ENCODE results near the gene CRTAP.

CRTAP gene

GRCh38 chr3:33165372-33165771 is 51.6 kb downstream of the CRTAP start:
- no peak for TF ChIP-seq CTCF (IDR thresholded peaks at IDR 0.05; ENCODE audit: low read length, missing control alignments)
- no peak overlapping the region for H3K4me3 ChIP-seq (replicated peaks; ENCODE audit: low read depth, low read length)
- DNase-seq (ENCODE audit: low read depth): no peak

GRCh38 chr3:33166095-33166494 is 52.3 kb downstream of the CRTAP start:
- TF ChIP-seq CTCF (IDR thresholded peaks at IDR 0.05; ENCODE audit: low read length, missing control alignments): no peak
- no peak for DNase-seq (ENCODE audit: low read depth)
- no peak overlapping the region for H3K4me3 ChIP-seq (replicated peaks; ENCODE audit: low read depth, low read length)

- no peak overlapping the region for H3K4me3 ChIP-seq (replicated peaks; ENCODE audit: low read depth, low read length)
- no peak for TF ChIP-seq CTCF (IDR thresholded peaks at IDR 0.05; ENCODE audit: low read length, missing control alignments)
- DNase-seq (ENCODE audit: low read depth): no peak
These were observed 53.5 kb downstream of the CRTAP start for GRCh38 chr3:33167284-33167683.

- H3K4me3 ChIP-seq (replicated peaks; ENCODE audit: low read depth, low read length): no peak overlapping the region
- TF ChIP-seq CTCF (IDR thresholded peaks at IDR 0.05; ENCODE audit: low read length, missing control alignments): no peak
- DNase-seq (ENCODE audit: low read depth): no peak
These were observed 54.0 kb downstream of the CRTAP start for GRCh38 chr3:33167716-33168336.

- DNase-seq (ENCODE audit: low read depth): no peak
- TF ChIP-seq CTCF (IDR thresholded peaks at IDR 0.05; ENCODE audit: low read length, missing control alignments): no peak
- no peak overlapping the region for H3K4me3 ChIP-seq (replicated peaks; ENCODE audit: low read depth, low read length)
These were observed 56.7 kb downstream of the CRTAP start for GRCh38 chr3:33170531-33170930.

- DNase-seq (ENCODE audit: low read depth): no peak
- no peak overlapping the region for H3K4me3 ChIP-seq (replicated peaks; ENCODE audit: low read depth, low read length)
- TF ChIP-seq CTCF (IDR thresholded peaks at IDR 0.05; ENCODE audit: low read length, missing control alignments): no peak
These were observed 57.8 kb downstream of the CRTAP start for GRCh38 chr3:33171580-33171979.

GRCh38 chr3:33173103-33173502 is 59.3 kb downstream of the CRTAP start:
- TF ChIP-seq CTCF (IDR thresholded peaks at IDR 0.05; ENCODE audit: low read length, missing control alignments): no peak
- no peak for DNase-seq (ENCODE audit: low read depth)
- H3K4me3 ChIP-seq (replicated peaks; ENCODE audit: low read depth, low read length): no peak overlapping the region
